Panc1 (cell line): ENCODE measurements around the gene LARP1.

ENCODE experiments used
- POLR2AphosphoS5 ChIP-seq: IDR thresholded peaks from 2 replicates; pipeline ENCODE4 v1.6.1; 2012; ENCODE audit warnings: mild to moderate bottlenecking, low read depth, low read length, moderate library complexity
- SIN3A ChIP-seq: IDR thresholded peaks from 2 replicates; pipeline ENCODE4 v1.6.1; 2012; ENCODE audit warnings: low read depth, mild to moderate bottlenecking, low read length, moderate library complexity, borderline replicate concordance; ENCODE audit not compliant: insufficient read depth
- TF ChIP-seq, protein P1 (sequence below): fragments of 450-650 bp; IDR thresholded peaks from 2 replicates; pipeline ENCODE4 v1.5.1; 2017; ENCODE audit warnings: mild to moderate bottlenecking

DNA sequence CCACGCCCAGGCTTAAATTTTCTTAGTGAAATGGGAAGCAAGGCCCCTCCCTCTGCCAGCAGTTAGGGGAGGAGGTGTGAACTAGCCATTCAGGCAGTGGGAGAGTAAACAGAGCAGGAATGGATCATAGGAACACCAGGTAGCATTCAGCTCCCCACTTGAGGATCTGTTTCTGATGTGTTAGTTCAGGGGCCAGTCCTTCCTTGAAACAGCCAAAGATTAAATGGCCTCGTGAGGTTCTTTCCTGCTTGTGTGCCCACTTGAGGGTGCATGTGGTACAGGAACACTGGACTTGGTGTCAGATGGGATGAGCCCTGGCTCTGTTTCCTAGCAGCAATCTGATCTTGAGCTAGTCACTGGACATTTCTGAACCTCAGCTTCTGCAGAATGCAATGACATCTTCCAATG, 74.0 kb downstream of the LARP1 start:
- TF ChIP-seq, protein P1, sequence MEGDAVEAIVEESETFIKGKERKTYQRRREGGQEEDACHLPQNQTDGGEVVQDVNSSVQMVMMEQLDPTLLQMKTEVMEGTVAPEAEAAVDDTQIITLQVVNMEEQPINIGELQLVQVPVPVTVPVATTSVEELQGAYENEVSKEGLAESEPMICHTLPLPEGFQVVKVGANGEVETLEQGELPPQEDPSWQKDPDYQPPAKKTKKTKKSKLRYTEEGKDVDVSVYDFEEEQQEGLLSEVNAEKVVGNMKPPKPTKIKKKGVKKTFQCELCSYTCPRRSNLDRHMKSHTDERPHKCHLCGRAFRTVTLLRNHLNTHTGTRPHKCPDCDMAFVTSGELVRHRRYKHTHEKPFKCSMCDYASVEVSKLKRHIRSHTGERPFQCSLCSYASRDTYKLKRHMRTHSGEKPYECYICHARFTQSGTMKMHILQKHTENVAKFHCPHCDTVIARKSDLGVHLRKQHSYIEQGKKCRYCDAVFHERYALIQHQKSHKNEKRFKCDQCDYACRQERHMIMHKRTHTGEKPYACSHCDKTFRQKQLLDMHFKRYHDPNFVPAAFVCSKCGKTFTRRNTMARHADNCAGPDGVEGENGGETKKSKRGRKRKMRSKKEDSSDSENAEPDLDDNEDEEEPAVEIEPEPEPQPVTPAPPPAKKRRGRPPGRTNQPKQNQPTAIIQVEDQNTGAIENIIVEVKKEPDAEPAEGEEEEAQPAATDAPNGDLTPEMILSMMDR = no peak
- TF ChIP-seq SIN3A = no peak
- TF ChIP-seq POLR2AphosphoS5 = no peak
